ENCODE results near the gene CADPS2.

- no peak for TF ChIP-seq POLR2AphosphoS5 (IDR thresholded peaks at IDR 0.05; ENCODE audit: low read depth, low read length)
- no peak for TF ChIP-seq REST (IDR thresholded peaks at IDR 0.05; ENCODE audit: insufficient read depth in 1 of 2, low read depth in 2 of 2, low read length in 2 of 2)
- TF ChIP-seq SIN3A (IDR thresholded peaks at IDR 0.05; ENCODE audit: borderline replicate concordance, insufficient read depth, low read length): no peak
- no peak for TF ChIP-seq TAF1 (IDR thresholded peaks at IDR 0.05; ENCODE audit: borderline replicate concordance, insufficient read depth, low read length)
- no peak for TF ChIP-seq FOXP2 (optimal IDR thresholded peaks at IDR 0.05; ENCODE audit: borderline replicate concordance, extremely low read depth, extremely low read length, insufficient read depth)
Measured at GRCh38 chr7:122743211-122743610, 143.0 kb downstream of the CADPS2 start.

Data from PFSK-1 (cell line).